HCT116 (cell line): Measurements from ENCODE around the gene TNNC1.

Experiments
- EZH2phosphoT487 ChIP-seq: fragments of 200-600 bp; IDR thresholded peaks from 2 replicates; pipeline ENCODE4 v1.6.1; 2018; ENCODE audit warnings: antibody characterized with exemption, borderline replicate concordance
- POLR2A ChIP-seq: IDR thresholded peaks from 2 replicates; pipeline ENCODE4 v1.7.0; 2011; ENCODE audit warnings: borderline replicate concordance; ENCODE audit not compliant: insufficient read depth, insufficient read length; ENCODE audit errors: extremely low read depth
- POLR2AphosphoS5 ChIP-seq: IDR thresholded peaks from 2 replicates; pipeline ENCODE4 v1.6.1; 2011; ENCODE audit warnings: mild to moderate bottlenecking, low read depth, low read length, moderate library complexity
- SIN3A ChIP-seq: IDR thresholded peaks from 2 replicates; pipeline ENCODE4 v1.6.1; 2012; ENCODE audit warnings: low read depth
- TF ChIP-seq, protein P1 (sequence below): IDR thresholded peaks from 2 replicates; pipeline ENCODE4 v1.6.1; 2012
- TF ChIP-seq, protein P2 (sequence below), 3 experiments: fragments of 200-600 bp in 1 of 3; sonication (generic) in 1 of 3; IDR thresholded peaks in 2 of 3; conservative IDR thresholded peaks in 1 of 3; 2 replicates each; pipeline ENCODE4 v1.5.1; 2012 to 2017; ENCODE audit warnings: low read depth in 2 of 3, low read length in 2 of 3, antibody characterized with exemption in 1 of 3, borderline replicate concordance in 1 of 3, control low read depth in 1 of 3, mild to moderate bottlenecking in 1 of 3, mixed read lengths in 1 of 3, mixed run types in 1 of 3, moderate library complexity in 1 of 3; ENCODE audit not compliant: insufficient read depth in 1 of 3
- TF ChIP-seq, protein P3 (sequence below): IDR thresholded peaks from 2 replicates; pipeline ENCODE4 v1.6.1; 2012
- TF ChIP-seq, protein P4 (sequence below): IDR thresholded peaks from 2 replicates; pipeline ENCODE4 v1.6.1; 2011; ENCODE audit warnings: mild to moderate bottlenecking, low read length, moderate library complexity; ENCODE audit not compliant: insufficient replicate concordance; ENCODE audit errors: extremely low read depth

DNA sequence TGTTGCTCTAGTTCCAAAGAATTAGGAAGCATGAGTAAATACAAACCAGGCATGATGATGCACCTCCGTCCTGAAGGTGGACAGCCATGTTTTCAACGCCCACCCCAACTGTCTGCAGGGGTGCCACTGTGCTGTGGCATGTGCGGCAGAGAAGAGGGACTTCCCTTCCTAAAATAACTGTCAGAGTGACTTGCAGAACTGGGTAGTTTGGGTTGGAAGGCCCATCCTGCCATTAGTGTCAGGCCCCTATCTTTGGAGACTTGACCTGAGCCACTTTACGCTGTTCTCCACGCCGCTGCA is 23.9 kb upstream of the TNNC1 start:
- TF ChIP-seq POLR2AphosphoS5 (no peak), POLR2A (no peak), SIN3A (no peak), EZH2phosphoT487 (no peak)
- TF ChIP-seq, protein P1, sequence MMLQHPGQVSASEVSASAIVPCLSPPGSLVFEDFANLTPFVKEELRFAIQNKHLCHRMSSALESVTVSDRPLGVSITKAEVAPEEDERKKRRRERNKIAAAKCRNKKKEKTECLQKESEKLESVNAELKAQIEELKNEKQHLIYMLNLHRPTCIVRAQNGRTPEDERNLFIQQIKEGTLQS, result no peak
- TF ChIP-seq, protein P2, sequence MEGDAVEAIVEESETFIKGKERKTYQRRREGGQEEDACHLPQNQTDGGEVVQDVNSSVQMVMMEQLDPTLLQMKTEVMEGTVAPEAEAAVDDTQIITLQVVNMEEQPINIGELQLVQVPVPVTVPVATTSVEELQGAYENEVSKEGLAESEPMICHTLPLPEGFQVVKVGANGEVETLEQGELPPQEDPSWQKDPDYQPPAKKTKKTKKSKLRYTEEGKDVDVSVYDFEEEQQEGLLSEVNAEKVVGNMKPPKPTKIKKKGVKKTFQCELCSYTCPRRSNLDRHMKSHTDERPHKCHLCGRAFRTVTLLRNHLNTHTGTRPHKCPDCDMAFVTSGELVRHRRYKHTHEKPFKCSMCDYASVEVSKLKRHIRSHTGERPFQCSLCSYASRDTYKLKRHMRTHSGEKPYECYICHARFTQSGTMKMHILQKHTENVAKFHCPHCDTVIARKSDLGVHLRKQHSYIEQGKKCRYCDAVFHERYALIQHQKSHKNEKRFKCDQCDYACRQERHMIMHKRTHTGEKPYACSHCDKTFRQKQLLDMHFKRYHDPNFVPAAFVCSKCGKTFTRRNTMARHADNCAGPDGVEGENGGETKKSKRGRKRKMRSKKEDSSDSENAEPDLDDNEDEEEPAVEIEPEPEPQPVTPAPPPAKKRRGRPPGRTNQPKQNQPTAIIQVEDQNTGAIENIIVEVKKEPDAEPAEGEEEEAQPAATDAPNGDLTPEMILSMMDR (IDR thresholded peaks at IDR 0.05 in 2 of 3, conservative IDR thresholded peaks at IDR 0.05 in 1 of 3; ENCODE audit: borderline replicate concordance in 1 of 3, insufficient read depth in 1 of 3, low read depth in 2 of 3, low read length in 2 of 3), result no peak
- TF ChIP-seq, protein P3, sequence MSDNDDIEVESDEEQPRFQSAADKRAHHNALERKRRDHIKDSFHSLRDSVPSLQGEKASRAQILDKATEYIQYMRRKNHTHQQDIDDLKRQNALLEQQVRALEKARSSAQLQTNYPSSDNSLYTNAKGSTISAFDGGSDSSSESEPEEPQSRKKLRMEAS, result no peak
- TF ChIP-seq, protein P4, sequence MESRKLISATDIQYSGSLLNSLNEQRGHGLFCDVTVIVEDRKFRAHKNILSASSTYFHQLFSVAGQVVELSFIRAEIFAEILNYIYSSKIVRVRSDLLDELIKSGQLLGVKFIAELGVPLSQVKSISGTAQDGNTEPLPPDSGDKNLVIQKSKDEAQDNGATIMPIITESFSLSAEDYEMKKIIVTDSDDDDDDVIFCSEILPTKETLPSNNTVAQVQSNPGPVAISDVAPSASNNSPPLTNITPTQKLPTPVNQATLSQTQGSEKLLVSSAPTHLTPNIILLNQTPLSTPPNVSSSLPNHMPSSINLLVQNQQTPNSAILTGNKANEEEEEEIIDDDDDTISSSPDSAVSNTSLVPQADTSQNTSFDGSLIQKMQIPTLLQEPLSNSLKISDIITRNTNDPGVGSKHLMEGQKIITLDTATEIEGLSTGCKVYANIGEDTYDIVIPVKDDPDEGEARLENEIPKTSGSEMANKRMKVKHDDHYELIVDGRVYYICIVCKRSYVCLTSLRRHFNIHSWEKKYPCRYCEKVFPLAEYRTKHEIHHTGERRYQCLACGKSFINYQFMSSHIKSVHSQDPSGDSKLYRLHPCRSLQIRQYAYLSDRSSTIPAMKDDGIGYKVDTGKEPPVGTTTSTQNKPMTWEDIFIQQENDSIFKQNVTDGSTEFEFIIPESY, result no peak
